Renal cortical epithelial cell (primary cell): ENCODE results near the gene AHNAK2. TPM values are rescaled to one million over a fixed set of nuclear protein-coding genes. Genes with fewer than 3 reads are reported as not detected.

ENCODE experiments used
- total RNA-seq: library from RNA; depleted of rRNA; stranded (reverse); fragments of >200 nt; gene quantifications from 2 replicates; pipeline ENCODE4 v1.2.3, GENCODE V29; 2014

AHNAK2 gene
- total RNA-seq, 1 donor from 2014 or later = 60.5 TPM

Other genes starting within 250 kb of the AHNAK2 start
- 38.8 and 248 TPM in 2 replicates for gene SIVA1, start 225.2 kb downstream of the AHNAK2 start, total RNA-seq
- gene AKT1, start 182.6 kb downstream of the AHNAK2 start, total RNA-seq = 191 and 261 TPM in 2 replicates
- 7.6 and 8.1 TPM in 2 replicates for gene ZBTB42, start 177.3 kb downstream of the AHNAK2 start, total RNA-seq
- gene CEP170B, start 113.1 kb downstream of the AHNAK2 start, total RNA-seq = 31.3 and 40.1 TPM in 2 replicates
- 0.05 TPM in 1 of 2 replicates, not detected in the other for gene PLD4, start 53.5 kb downstream of the AHNAK2 start, total RNA-seq
- gene CLBA1, start 7.4 kb upstream of the AHNAK2 start, total RNA-seq = 8.7 and 17.8 TPM in 2 replicates
- 8.8 and 43.6 TPM in 2 replicates for gene CDCA4, start 42.7 kb upstream of the AHNAK2 start, total RNA-seq
- gene GPR132, start 87.1 kb upstream of the AHNAK2 start, total RNA-seq = 0.30 and 2.1 TPM in 2 replicates
- gene JAG2, start 190.4 kb upstream of the AHNAK2 start, total RNA-seq = 4.2 and 5.9 TPM in 2 replicates
- gene NUDT14, start 202.9 kb upstream of the AHNAK2 start, total RNA-seq = 17.7 and 26.9 TPM in 2 replicates